BLaER1 (cell line): ENCODE measurements around the gene ABT1.
"Not testable (repeated sequence)": the region's sequence is repeated elsewhere in the genome, so short reads cannot be mapped to it uniquely, and the experiment has no call there.

Experiments used
- H3K27ac ChIP-seq: shearing (Covaris generic); formaldehyde crosslinking; 2 replicates; pipeline ENCODE4 v1.8.1; 2022
- H3K27me3 ChIP-seq: shearing (Covaris generic); formaldehyde crosslinking; 2 replicates; pipeline ENCODE4 v1.8.1; 2022
- H3K36me3 ChIP-seq: shearing (Covaris generic); formaldehyde crosslinking; 2 replicates; pipeline ENCODE4 v1.8.1; 2022
- H3K4me1 ChIP-seq: shearing (Covaris generic); formaldehyde crosslinking; 2 replicates; pipeline ENCODE4 v1.8.1; 2022
- H3K4me2 ChIP-seq: shearing (Covaris generic); formaldehyde crosslinking; 2 replicates; pipeline ENCODE4 v1.8.1; 2022
- H3K4me3 ChIP-seq: shearing (Covaris generic); formaldehyde crosslinking; 2 replicates; pipeline ENCODE4 v1.8.1; 2022
- H3K9ac ChIP-seq: shearing (Covaris generic); formaldehyde crosslinking; 2 replicates; pipeline ENCODE4 v1.8.1; 2022
- H3K9me3 ChIP-seq: shearing (Covaris generic); formaldehyde crosslinking; 2 replicates; pipeline ENCODE4 v1.8.1; 2022
- H4K20me1 ChIP-seq: shearing (Covaris generic); formaldehyde crosslinking; 2 replicates; pipeline ENCODE4 v1.8.1; 2022
- Cebpa-rat ChIP-seq: shearing (Covaris generic); IDR thresholded peaks from 2 replicates; pipeline ENCODE4 v1.8.1; 2022

The ABT1 gene

GRCh38 chr6:26596579-26597388, at the start of gene ABT1:
Gene ABT1 (plus strand): TSS chr6:26596953. CDS start chr6:26596983, 30 bp downstream.
- H3K27me3 ChIP-seq: peaks cover 3% of the 10 kb centered on the region; the same call in 1 of the 2 replicates
- peak within 1 kb of the TSS; percentile 91 for H3K4me2 ChIP-seq
- H3K36me3 ChIP-seq: peaks cover 32% of the 10 kb centered on the region
- no peaks in the 10 kb centered on the region for H3K9me3 ChIP-seq
- H3K4me1 ChIP-seq: peaks cover 17% of the 10 kb centered on the region
- peak within 1 kb of the TSS; percentile 93 for H3K4me3 ChIP-seq
- peak within 1 kb of the TSS; percentile 95 for H3K9ac ChIP-seq
- peak within 1 kb of the TSS; percentile 94 for H3K27ac ChIP-seq
- H4K20me1 ChIP-seq: peaks cover 27% of the 10 kb centered on the region
- TF ChIP-seq Cebpa-rat: peak; percentile 100

- H3K4me3 ChIP-seq, H3K9ac ChIP-seq, H3K27ac ChIP-seq, H3K4me2 ChIP-seq, H3K9me3 ChIP-seq, H3K27me3 ChIP-seq: not testable (repeated sequence)
- peaks cover 38% of the 10 kb centered on the region for H3K36me3 ChIP-seq
- H3K4me1 ChIP-seq: peaks cover 24% of the 10 kb centered on the region
- H4K20me1 ChIP-seq: 0 out of 2 replicates have a peak, but pooled peaks cover 11% of the 10 kb centered on the region
These were observed 49.4 kb upstream of the ABT1 start for GRCh38 chr6:26547363-26547762.

GRCh38 chr6:26550250-26550993, 46.3 kb upstream of the ABT1 start:
- Histone ChIP-seq H3K9me3 (no peaks in the 10 kb centered on the region), H3K4me2 (peak overlapping the region; percentile 75), H3K27ac (0 out of 2 replicates have a peak overlapping the region, but pooled peaks have one; percentile 29), H3K4me3 (peak overlapping the region; percentile 71), H3K4me1 (peaks cover 32% of the 10 kb centered on the region), H4K20me1 (no peaks in the 10 kb centered on the region), H3K27me3 (no peaks in the 10 kb centered on the region), H3K9ac (peak overlapping the region; percentile 66), H3K36me3 (peaks cover 12% of the 10 kb centered on the region)
- no peak for TF ChIP-seq Cebpa-rat

- Histone ChIP-seq H3K9ac (no peak overlapping the region), H3K4me3 (no peak overlapping the region), H3K4me1 (peaks cover 28% of the 10 kb centered on the region), H3K4me2 (peak overlapping the region; percentile 82), H4K20me1 (no peaks in the 10 kb centered on the region), H3K9me3 (no peaks in the 10 kb centered on the region), H3K27me3 (no peaks in the 10 kb centered on the region), H3K27ac (no peak overlapping the region), H3K36me3 (0 out of 2 replicates have a peak, but pooled peaks cover 6% of the 10 kb centered on the region)
- no peak for TF ChIP-seq Cebpa-rat
These were observed 44.5 kb upstream of the ABT1 start for GRCh38 chr6:26552205-26552604.

GRCh38 chr6:26552640-26553188, 44.0 kb upstream of the ABT1 start:
- H3K4me2 ChIP-seq: peak overlapping the region; percentile 82
- H3K4me3 ChIP-seq: peak overlapping the region; percentile 77
- no peaks in the 10 kb centered on the region for H3K27me3 ChIP-seq
- H4K20me1 ChIP-seq: no peaks in the 10 kb centered on the region
- H3K27ac ChIP-seq: no peak overlapping the region
- H3K4me1 ChIP-seq: peaks cover 28% of the 10 kb centered on the region
- H3K9me3 ChIP-seq: no peaks in the 10 kb centered on the region
- TF ChIP-seq Cebpa-rat: no peak
- peak overlapping the region; percentile 77 for H3K9ac ChIP-seq
- 0 out of 2 replicates have a peak, but pooled peaks cover 1% of the 10 kb centered on the region for H3K36me3 ChIP-seq

GRCh38 chr6:26553264-26553634, 43.5 kb upstream of the ABT1 start:
- Histone ChIP-seq H3K9me3 (no peaks in the 10 kb centered on the region), H3K4me1 (peaks cover 28% of the 10 kb centered on the region), H3K4me2 (peak overlapping the region; percentile 82), H4K20me1 (no peaks in the 10 kb centered on the region), H3K27ac (peak overlapping the region; percentile 81), H3K27me3 (no peaks in the 10 kb centered on the region), H3K4me3 (peak overlapping the region; percentile 77), H3K36me3 (no peaks in the 10 kb centered on the region), H3K9ac (peak overlapping the region; percentile 77)
- no peak for TF ChIP-seq Cebpa-rat

GRCh38 chr6:26553635-26554446, 42.9 kb upstream of the ABT1 start:
- H3K27ac ChIP-seq: peak overlapping the region; percentile 81
- H3K4me1 ChIP-seq: peaks cover 28% of the 10 kb centered on the region
- no peaks in the 10 kb centered on the region for H4K20me1 ChIP-seq
- no peaks in the 10 kb centered on the region for H3K9me3 ChIP-seq
- H3K4me3 ChIP-seq: peak overlapping the region; percentile 77
- H3K9ac ChIP-seq: peak overlapping the region; percentile 77
- H3K27me3 ChIP-seq: no peaks in the 10 kb centered on the region
- H3K4me2 ChIP-seq: peak overlapping the region; percentile 82
- H3K36me3 ChIP-seq: no peaks in the 10 kb centered on the region
- no peak for TF ChIP-seq Cebpa-rat

- Histone ChIP-seq H3K4me3 (peak overlapping the region; percentile 77), H3K4me1 (peaks cover 28% of the 10 kb centered on the region), H3K9ac (peak overlapping the region; percentile 77), H3K27me3 (no peaks in the 10 kb centered on the region), H3K36me3 (no peaks in the 10 kb centered on the region), H4K20me1 (no peaks in the 10 kb centered on the region), H3K27ac (peak overlapping the region; percentile 54), H3K4me2 (peak overlapping the region; percentile 82), H3K9me3 (no peaks in the 10 kb centered on the region)
- TF ChIP-seq Cebpa-rat: no peak
These were observed 42.4 kb upstream of the ABT1 start for GRCh38 chr6:26554447-26554696.

GRCh38 chr6:26554697-26555504, 41.9 kb upstream of the ABT1 start:
- Histone ChIP-seq H3K9me3 (no peaks in the 10 kb centered on the region), H3K4me1 (peaks cover 24% of the 10 kb centered on the region), H3K36me3 (no peaks in the 10 kb centered on the region), H3K27me3 (no peaks in the 10 kb centered on the region), H3K4me2 (peak overlapping the region; percentile 82), H3K9ac (peak overlapping the region; percentile 77), H3K27ac (peak overlapping the region; percentile 54), H3K4me3 (peak overlapping the region; percentile 77), H4K20me1 (no peaks in the 10 kb centered on the region)
- TF ChIP-seq Cebpa-rat: no peak
